Activated T-cell treated with anti-CD3 and anti-CD28 coated beads, Interleukin-2, amount 50 U/mL, for 48 hours (primary cell): ENCODE measurements around the gene WDR48.

Experiments used
- DNase-seq, 2 experiments: peaks; one replicate each; pipeline ENCODE4 v3.0.0-alpha.2; 2020

Gene WDR48

GRCh38 chr3:39103324-39103693 is 51.5 kb downstream of the WDR48 start:
- no peak for DNase-seq

- DNase-seq = no peak
Measured at GRCh38 chr3:39103791-39104552, 52.2 kb downstream of the WDR48 start.

GRCh38 chr3:39104961-39105686 is 53.3 kb downstream of the WDR48 start:
- no peak for DNase-seq

- DNase-seq = no peak
Measured at GRCh38 chr3:39105687-39106063, 53.9 kb downstream of the WDR48 start.

GRCh38 chr3:39106281-39106811 is 54.5 kb downstream of the WDR48 start:
- DNase-seq = no peak

- DNase-seq = peak; percentile 41 to 57
Measured at GRCh38 chr3:39106851-39107387, 55.1 kb downstream of the WDR48 start.

GRCh38 chr3:39107388-39108199 is 55.8 kb downstream of the WDR48 start, which contains the start of the genes GORASP1 and TTC21A:
TSS of gene GORASP1 (minus strand) at chr3:39107627. CDS start at chr3:39107541, 86 bp downstream.
TSS of gene TTC21A (plus strand) at chr3:39107680. CDS start at chr3:39107838, 158 bp downstream.
- peak; percentile 79 to 81 for DNase-seq

- no peak for DNase-seq
Measured at GRCh38 chr3:39108200-39108710, 56.4 kb downstream of the WDR48 start.

GRCh38 chr3:39109086-39109485 is 57.3 kb downstream of the WDR48 start:
- no peak for DNase-seq

- no peak for DNase-seq
Measured at GRCh38 chr3:39110041-39110639, 58.3 kb downstream of the WDR48 start.

GRCh38 chr3:39112113-39112512 is 60.3 kb downstream of the WDR48 start:
- DNase-seq = no peak

- no peak for DNase-seq
Measured at GRCh38 chr3:39112535-39112934, 60.7 kb downstream of the WDR48 start.

- no peak for DNase-seq
Measured at GRCh38 chr3:39113291-39113690, 61.5 kb downstream of the WDR48 start.

GRCh38 chr3:39114456-39114855 is 62.6 kb downstream of the WDR48 start:
- DNase-seq = no peak

- no peak for DNase-seq
Measured at GRCh38 chr3:39115870-39116269, 64.1 kb downstream of the WDR48 start.

GRCh38 chr3:39118079-39118478 is 66.3 kb downstream of the WDR48 start:
- DNase-seq = no peak

GRCh38 chr3:39118931-39119660 is 67.3 kb downstream of the WDR48 start:
- no peak for DNase-seq

- DNase-seq = no peak
Measured at GRCh38 chr3:39121621-39122020, 69.8 kb downstream of the WDR48 start.

GRCh38 chr3:39122813-39123212 is 71.0 kb downstream of the WDR48 start:
- no peak for DNase-seq

- no peak for DNase-seq
Measured at GRCh38 chr3:39124876-39125840, 73.3 kb downstream of the WDR48 start.
